PFSK-1 (cell line): ENCODE measurements around the gene CCDC126.

ENCODE experiments used
- POLR2AphosphoS5 ChIP-seq: IDR thresholded peaks from 2 replicates; pipeline ENCODE4 v1.6.1; 2012; ENCODE audit warnings: low read depth, mild to moderate bottlenecking, control low read depth, low read length, moderate library complexity
- REST ChIP-seq, 2 experiments: IDR thresholded peaks; 2 replicates each; pipeline versions ENCODE4 v1.6.1 to v1.8.0; 2011 to 2012; ENCODE audit warnings: low read depth in 2 of 2, low read length in 2 of 2, control low read depth in 1 of 2, inconsistent platforms in 1 of 2, mild to moderate bottlenecking in 1 of 2, moderate library complexity in 1 of 2; ENCODE audit not compliant: insufficient read depth in 1 of 2
- TAF1 ChIP-seq: IDR thresholded peaks from 2 replicates; pipeline ENCODE4 v1.6.1; 2012; ENCODE audit warnings: low read length, control low read depth, borderline replicate concordance; ENCODE audit not compliant: insufficient read depth

DNA sequence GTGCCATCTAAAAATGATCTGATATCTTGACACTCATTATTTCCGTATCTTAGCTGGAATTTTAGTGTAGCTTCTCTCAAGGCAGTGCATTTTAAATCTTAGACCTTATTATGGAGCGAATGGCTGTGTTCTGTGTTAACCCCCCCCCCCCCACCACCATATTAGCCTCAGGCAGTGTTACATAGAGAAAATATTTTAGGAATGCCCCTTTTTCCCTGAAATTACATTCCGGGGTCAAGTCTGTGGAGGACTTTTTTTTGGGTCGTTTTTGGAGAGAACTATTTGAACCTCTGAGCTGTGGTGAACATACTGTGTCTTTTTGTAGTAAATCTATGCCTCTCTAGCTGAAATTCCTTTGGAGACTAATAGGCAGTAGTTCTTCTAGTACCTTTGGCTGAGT lies 3.1 kb downstream of the CCDC126 start:
- TF ChIP-seq POLR2AphosphoS5 (no peak), REST (IDR thresholded peaks at IDR 0.05; ENCODE audit: insufficient read depth in 1 of 2, low read depth in 2 of 2, low read length in 2 of 2) (no peak), TAF1 (no peak)
